GM19395 (cell line): ENCODE results near the gene RIPK4.
"Not testable (repeated sequence)": the region's sequence is repeated elsewhere in the genome, so short reads cannot be mapped to it uniquely, and the experiment has no call there.

Source experiments
- ATAC-seq: cut with Tn5 transposase; IDR thresholded peaks from one replicate; pipeline ENCODE4 v1.9.1; 2021; ENCODE audit warnings: mild to moderate bottlenecking, moderate library complexity; ENCODE audit not compliant: unreplicated experiment

The RIPK4 gene

DNA sequence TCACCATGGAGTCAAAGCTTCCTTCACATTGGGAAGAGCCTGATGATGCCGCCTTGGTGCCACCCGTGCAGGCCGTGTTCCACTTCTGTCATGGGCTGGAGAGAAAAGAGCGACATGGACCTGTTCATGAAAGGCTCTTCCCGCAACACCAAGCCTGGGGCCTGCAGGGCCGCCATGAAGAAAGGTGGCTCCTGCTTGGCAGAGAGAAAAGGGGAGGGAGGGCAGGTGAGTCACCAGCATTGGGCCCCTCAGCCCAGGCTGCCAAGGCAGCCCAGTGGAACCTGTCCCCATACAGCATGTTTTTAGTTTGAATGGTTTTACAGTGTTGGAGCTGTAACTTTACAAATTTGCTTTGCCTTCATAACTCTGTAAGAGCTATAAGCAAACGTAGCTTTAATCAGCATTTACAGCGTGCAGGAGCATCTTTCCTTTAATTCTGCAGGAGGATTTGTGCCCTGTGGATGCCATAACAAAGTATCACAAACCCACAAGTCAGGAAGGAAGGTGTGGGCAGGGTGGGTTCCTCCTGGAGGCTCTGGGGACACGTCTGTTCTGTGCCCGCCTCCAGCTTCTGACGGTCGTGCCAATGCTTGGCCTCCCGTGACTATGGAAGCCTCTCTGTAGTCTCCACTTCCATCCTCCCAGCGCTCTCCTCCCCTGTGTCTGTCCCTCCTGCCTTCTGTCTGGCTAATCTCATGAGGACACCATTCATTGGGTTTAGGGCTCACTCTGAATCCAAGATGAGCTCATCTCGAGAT lies 49.1 kb downstream of the RIPK4 start:
- ATAC-seq = no peak

DNA sequence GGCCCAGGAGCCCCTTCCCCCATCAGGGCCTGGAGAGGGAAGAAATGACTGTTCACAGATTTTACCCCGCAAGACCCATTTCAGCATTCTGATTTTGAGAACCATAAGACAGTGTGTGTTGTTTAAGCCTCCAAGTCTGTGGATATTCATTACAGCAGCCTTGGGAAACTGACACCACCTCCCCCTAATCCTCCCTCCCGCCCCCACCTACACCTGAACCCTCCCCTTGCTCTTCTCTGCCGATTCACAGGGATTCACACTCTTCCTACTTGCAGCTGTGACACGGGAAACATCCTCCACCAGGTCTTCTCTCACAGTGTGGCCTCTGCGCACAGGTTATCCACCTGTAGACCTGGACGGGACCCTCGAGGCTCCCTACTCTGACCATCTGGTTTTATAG lies 50.1 kb downstream of the RIPK4 start:
- ATAC-seq = no peak

DNA sequence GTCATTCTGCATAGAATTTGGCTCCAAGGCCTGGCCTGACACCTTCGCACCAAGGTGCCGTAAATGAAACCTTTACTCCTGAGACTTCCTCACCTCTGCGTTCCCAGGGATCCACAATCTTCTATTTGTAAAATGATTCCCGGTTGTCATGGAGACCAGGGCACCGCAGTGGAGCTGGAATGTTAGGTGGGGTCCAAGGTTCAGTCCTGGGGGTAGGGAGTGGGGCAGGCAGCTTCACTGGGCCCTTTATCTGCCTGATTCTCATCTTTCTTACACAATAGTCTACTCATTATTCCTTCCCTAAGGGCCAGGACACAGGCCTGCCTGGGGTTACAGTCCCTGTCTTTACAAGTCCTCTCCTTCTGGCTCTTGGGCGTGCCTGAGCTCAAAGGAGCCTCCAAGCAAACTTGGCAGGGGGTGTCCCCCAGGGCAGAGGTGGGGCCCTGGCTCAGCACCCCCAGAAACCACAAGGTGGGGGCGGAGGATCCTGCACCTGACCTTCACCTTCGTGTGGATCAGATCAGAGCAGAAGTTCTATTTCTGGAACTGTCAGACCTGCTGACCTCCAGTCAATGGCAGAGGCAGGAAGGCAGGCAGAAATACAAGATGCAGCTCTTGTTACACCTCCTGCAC lies 51.1 kb downstream of the RIPK4 start:
- no peak for ATAC-seq

DNA sequence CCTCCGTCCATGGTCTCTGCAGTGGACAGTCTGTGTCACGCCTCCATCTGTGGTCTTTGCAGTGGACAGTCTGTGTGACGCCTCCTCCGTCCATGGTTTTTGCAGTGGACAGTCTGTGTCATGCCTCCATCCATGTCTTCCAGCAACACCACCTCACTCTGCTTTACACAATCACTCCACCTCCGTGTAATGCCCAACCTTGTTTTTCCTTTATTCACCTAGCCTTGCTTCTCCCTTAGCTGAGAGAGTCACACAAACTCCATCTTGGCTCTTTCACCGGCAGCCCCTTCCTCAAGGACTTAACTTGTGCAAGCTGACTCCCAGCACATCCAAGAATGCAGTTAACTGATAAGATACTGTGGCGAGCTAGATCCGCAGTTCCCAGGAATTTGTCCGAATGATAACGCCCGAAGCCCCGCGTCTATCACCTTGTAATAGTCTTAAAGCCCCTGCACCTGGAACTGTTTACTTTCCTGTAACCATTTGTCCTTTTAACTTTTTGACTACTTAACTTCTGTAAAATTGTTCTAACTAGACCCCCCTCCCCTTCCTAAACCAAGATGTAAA lies 52.5 kb downstream of the RIPK4 start:
- not testable (repeated sequence) for ATAC-seq

DNA sequence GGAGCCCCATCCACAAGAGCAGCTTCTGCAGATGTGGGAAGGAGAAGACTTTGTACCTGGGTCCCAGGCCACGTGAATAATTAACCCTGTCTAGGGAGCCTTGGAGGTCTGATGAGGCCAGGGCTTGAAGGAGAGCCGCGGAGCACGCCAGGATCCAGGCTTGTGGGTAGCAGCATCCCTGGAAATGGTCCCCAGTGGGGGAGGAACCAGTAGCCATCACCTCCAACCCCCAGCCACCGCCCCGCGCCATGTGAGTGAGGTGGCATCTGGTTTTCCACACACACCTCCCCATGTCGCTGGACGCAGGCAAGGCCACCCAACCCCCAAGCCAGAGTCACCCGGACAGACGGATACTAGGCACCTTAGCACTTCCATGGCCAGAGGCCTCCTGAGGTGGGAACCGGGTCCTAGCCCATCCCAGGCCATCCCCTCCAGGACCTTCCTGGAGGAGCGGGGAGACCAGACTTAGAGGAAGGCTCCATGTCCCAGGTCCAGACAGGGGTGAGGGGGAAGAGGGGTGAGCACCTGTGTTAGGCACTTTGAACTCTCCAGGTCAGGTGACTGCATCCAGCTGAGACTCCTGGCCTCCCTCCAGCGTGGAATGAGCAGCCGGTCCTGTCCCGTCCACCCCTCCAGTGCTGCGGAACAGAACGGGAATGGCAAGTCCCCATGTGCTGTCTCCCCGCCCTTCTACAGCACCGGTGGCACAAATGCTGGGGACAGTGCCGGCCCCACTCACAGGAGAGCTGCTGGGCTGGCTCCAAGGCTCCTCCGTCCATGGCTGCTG lies 53.2 kb downstream of the RIPK4 start:
- no peak for ATAC-seq

DNA sequence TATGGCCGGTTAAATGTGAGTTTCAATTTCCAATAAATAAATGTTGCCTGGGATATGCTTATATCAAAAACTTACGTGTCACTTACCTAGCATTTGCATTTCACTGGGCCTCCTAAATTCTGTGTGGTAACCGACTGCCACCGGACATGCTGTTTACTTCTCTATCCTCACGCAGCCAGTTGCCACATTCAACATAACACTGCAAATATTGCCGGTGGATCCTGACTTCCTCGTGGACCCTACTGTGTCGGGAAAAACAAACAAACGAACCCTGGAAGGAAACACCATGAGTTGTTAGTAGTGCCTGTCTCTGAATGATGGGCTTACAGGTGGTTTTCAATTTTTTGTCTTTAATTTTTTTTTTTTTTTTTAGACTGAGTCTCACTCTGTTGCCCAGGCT lies 54.1 kb downstream of the RIPK4 start:
- ATAC-seq = no peak

DNA sequence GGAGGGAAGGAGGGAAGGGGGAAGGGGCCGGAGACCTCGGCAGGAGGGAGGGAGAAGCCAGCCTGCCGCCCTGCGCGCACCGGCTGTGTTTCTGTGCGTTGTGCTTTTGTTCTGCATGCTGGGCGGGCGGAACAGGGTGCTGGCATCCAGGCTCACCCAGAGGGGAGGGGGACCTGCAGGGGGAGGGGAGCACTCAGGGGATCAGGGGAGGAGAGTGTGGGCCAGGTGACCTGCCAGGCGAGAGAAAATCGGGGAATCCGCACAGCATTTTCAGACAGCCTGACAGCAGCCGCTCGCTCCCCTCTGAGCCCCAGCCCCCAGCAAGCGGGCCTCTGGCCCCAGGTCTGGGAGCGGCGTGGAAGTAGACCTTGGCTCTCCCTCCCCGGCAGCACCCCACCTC lies 54.7 kb downstream of the RIPK4 start:
- ATAC-seq = no peak

DNA sequence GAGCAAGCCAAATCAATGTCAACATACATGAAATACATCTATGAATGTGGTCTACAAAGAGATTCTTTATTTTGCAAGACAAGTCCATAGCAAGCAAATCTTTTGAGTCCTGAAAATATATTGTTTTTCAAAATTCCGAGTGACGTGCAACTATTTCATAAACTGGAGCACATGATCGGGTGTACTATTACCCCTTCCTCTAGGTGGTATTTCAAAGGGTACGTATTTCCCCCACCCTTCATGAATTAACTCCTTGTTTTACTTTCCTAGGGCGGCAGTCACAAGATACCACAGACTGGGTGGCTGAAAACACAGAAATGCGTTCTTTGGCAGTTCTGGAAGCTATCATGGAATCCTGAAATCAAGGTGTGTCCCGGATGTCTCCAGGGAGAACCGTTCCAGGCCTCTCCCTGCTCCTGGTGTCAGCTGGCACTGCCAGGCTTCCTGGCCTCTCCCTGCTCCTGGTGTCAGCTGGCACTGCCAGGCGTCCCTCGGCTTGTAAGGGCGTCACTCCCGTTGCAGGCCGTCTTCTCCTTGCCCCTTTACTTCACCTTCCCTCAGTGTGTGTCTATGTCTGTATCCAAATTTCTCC lies 55.3 kb downstream of the RIPK4 start:
- ATAC-seq = no peak

DNA sequence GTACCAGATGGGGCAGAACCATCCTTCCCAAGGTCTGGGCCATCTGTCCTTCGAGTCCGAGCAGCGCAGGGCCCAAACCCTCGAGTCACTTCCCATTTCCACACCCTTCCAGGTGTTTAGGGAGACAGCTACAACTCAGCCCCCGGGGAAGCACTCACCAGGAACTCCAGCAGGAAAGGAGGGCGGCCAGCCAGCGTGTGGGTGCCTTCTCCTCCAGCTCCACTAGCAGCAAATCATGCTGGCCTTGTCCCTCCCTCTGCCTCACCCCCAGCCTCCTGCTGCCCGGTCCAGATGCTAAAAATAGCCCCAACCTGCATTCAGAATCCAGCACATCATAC lies 56.1 kb downstream of the RIPK4 start:
- no peak for ATAC-seq

DNA sequence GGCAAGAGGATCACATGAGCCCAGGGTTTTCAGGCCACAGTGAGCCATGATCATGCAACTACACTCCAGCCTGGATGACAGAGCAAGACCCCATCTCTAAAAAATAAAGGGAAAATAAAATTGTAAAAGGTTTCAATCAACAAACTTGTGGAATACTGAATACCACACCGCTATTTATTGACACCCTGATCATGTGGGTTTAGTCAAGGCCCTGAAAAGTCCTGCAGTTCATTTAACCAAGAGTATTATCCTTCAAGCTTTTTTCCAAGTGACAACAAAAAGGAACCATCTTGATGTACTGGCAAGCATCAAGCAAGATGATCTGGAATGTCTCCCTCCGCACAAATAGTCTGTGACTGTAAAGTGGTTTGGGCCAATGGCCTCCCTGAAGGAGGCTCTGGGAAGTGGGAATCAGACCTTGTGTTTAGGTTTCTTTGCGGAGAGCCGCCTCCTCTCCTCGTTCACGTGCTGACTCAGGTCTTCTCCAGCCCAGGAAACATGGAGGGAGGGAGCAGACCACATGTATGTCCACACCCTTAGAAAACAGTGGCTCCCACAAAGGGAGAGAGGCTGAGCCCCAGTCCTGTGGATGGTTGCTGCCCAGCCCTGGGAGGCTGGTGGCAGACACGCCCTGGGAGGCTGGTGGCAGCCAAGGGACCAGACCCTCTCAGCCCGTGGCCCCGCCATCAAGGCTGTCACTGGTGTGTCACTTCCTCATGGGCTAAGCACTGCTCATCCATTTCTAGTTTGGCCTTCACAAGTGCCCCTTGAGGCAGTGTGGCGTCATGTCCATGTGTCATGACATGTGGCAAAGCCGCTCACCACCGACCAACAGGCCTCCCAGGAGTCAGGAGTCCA lies 56.7 kb downstream of the RIPK4 start:
- no peak for ATAC-seq

DNA sequence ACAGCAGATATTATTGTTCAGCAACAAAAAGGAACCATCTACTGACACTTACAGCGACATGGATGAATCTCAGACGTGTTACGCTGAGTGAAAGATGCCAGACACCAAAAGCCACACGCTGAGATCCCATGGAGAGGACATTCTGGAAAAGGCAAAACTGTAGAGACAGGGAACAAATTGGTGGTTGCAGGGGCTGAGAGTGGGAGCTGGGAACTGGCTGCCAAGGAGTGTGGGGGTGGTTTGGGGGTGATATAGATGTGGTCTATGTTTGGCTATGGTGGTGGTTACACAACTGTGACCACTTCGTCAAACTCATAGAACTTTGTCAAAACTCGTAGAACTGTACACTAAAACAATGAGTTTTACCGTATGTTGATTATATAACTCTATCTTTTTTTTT lies 57.7 kb downstream of the RIPK4 start:
- no peak for ATAC-seq

DNA sequence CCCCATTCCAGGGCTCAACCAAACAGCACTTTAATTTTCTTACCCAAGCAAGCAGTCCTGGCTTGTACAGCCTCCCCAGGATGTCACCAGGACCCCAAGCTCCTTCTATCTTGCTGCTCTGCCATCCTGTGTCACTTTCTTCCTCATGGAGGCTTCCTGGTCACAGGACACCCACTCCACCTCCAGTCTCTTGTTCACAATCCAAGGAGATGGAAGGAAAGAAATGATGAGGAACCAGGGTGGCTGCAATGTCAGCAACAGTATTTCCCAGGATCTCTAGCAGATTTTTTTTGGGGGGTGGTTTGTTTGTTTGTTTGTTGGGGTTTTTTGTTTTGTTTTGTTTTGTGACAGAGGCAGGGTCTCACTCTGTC lies 58.9 kb downstream of the RIPK4 start:
- ATAC-seq = no peak

DNA sequence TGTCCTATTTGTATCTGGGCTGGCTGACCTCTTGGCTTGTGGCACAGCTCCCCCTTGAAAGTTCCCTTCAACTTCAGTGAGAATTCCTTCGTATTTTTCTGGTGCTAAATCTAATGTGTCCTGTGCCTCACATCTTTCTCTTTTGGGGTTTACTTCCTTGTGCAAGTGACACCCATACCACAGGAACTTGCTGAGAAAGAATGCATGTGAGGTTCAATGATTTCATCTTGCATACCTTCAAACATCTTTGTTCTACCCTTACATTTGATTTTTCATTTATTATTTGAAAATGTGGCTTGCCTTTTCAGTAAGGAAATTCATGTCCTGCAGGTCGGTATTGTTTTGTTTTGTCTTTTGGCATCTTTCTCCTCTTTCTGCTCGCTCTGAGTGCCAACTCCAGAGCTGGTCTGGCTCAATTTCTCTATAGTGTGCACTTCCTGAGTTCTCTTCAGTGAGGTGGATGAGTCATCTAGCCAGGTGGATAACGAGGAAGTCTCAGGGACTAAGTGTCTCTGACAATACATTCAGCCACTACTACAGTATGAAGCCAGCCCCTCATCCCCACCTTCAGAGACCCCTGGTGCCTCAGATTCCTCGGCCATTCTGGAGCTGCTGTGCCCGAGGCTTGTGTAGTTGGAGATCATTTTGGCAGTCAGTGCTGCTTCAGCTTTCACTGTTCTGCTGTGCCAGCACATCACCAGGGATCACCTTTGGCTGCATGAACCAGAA lies 59.5 kb downstream of the RIPK4 start:
- ATAC-seq = no peak

DNA sequence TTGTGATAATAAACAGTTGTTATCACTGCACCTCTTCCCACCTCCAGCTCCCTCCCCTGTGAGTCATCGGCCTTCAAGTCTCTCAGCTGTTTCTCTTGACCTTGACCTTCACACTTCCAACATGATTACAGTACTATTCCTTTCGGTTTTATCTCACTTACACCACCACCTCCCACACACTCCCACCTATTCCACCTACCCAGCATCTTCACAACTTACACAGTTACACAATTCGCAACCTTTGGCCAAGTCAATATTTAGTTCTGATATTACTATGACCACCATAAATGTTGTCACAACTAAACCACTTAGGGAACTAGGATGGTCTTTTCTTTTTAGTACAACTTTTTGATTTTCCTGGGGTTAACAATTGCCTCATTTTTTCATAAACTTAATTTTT lies 60.2 kb downstream of the RIPK4 start:
- ATAC-seq = no peak

DNA sequence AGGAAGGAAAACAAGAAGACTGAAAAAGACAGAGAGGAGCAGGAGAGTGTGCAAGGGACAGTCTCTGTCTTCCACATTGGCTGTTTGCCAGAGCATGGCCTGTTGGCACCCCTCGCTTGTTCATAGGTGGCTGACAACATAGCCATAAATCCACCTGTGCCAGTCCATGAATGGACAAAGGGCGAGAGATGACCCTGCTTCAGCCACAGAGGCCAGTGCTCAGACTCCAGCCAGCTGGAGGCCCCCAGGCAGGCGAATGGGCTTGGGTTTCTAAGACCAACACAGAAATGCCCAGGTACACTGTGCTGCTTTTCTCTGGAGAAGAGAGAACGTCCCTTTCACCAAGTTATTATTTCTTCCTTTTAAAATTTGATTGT lies 60.6 kb downstream of the RIPK4 start:
- ATAC-seq = no peak

DNA sequence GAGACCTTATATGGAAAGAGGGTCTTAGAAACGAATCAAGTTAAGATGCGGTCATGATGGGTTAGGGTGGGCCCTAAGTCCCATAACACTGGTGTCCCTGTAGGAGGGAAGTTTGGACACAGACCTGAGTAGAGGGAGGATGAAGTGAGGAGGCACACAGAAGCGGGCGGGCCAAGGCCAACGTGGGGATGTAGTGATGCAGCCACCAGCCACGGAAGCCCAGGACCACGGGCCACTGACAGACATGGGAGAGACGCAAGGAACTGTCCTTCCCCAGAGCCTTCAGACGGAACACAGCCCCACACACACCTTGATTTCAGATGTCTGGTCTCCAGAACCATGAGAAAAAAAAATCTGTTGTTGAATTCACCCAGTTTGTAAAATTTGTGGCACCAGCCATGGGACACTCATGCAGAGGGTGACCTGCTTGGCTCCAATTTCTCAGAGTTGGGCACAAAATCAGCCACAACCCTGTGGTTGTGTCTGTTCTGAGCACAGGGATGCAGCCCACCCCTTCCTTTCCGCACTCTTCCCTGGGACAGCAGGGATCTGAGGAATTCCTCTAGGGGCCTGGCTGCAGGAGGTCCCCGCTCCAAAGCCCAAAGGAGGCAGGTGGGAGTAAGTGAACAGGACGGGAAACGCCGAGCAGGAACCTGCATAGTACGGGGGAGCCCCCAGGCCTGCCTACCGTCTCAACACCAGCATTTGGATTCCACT lies 61.1 kb downstream of the RIPK4 start:
- no peak for ATAC-seq

DNA sequence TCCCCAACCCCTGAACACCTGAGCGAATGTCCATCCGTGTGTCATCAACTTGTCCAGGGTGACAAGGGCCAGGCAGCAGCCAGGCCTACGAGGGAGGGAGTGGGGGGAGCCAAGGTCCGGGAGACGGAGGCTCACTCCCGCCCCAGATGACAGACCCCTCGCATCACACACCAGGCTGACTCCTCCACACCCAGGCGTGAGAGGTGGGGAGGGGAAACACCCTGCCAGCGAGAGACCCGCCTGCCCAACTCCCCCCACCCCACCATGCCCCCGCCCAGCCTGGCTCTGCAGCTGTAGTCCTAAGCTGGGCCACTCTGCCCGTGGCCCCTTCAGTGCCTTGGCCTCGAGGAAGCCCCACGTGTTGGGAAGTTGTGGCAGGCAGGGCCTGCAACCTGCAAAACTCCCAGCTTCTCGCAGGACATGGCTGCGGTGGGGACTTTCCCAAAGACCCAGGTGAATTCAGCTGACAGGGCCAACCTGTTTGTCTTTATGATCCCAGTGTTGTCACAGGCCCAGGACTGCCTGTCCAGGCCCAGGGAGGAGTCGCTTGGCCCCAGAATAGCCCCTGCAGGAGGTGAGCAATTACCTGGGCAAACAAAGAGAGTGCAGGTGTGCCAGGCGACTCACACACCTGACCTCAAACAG lies 62.9 kb downstream of the RIPK4 start:
- ATAC-seq = no peak

DNA sequence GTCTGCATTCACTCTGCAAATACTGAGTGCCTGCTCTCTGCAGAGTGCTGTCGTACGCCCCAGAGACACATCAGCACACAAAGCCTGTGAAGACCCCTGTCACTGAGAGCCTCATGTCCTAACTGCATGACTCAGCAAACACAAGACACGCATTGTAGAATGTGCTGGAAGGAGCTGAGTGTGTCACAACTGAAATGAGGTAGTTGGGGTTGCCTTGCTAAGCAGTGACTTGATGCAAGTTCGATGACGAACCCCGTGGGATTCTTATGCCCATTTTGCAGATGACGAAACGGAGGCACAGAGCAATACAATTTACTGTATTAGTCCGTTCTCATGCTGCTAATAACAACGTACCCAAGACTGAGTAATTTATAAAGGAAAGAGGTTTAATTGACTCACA lies 65.1 kb downstream of the RIPK4 start:
- no peak for ATAC-seq

DNA sequence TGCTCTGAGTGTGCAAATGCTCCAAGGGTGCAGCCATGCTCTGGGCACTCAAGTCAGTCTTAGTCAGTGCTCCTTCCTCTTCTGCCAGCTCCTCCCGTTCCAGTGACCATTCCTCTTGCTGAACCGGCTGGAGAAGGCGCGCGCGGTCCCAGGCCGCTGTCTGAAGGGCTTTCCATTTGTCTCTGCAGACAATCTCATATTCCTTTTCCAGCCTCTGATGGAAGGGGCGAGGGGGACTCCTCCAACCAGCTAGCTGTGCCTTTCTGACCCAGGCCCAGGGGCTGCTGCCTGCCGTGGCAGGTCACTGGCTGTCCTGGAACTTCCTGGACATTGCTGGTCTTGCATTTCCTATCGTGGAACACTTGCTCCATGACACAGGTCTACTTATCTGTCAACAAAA lies 67.5 kb downstream of the RIPK4 start:
- no peak for ATAC-seq
